GM12878 (cell line): ENCODE data around the gene INO80. TPM values are rescaled to one million over a fixed set of nuclear protein-coding genes. Genes with fewer than 3 reads are reported as not detected.
"Not testable (repeated sequence)": the region's sequence is repeated elsewhere in the genome, so short reads cannot be mapped to it uniquely, and the experiment has no call there.

Experiments
- ATAC-seq: fragments of 200-7000 bp; cut with Tn5 transposase; 3 replicates; pipeline ENCODE4 v1.9.1; 2020; ENCODE audit warnings: mild to moderate bottlenecking, moderate library complexity
- BruUV-seq: library from RNA; stranded (reverse); fragments of 400-500 nt; replicated peaks from 2 replicates; lab custom pipeline; 2021; lab: Mats Ljungman, UMichigan
- CTCF ChIA-PET: fragments of 300-600 bp; sonication (Branson Sonifier 250); formaldehyde crosslinking; extraction: SDS; loops from one replicate; lab custom pipeline; 2021; ENCODE audit warnings: inconsistent platforms; lab: Yijun Ruan, JAX
- POLR2A ChIA-PET: fragments of 350-600 bp; formaldehyde crosslinking; extraction: SDS; loops from one replicate; lab custom pipeline; 2021; ENCODE audit warnings: inconsistent platforms; lab: Charles Lee
- RAD21 ChIA-PET: fragments of 300-600 bp; sonication (Branson Sonifier 250); formaldehyde crosslinking; loops from one replicate; lab custom pipeline; 2023; ENCODE audit warnings: antibody characterized with exemption; ENCODE audit not compliant: unreplicated experiment; lab: Charles Lee
- SMC1A ChIA-PET: fragments of 300-600 bp; sonication (Branson Sonifier 250); formaldehyde crosslinking; loops from one replicate; lab custom pipeline; 2023; ENCODE audit not compliant: unreplicated experiment, uncharacterized antibody; lab: Charles Lee
- DNase-seq: peaks from one replicate; pipeline ENCODE4 v3.0.0-alpha.2; 2011; ENCODE audit warnings: low read depth, low spot score
- FAIRE-seq: peaks from 3 replicates; lab custom pipeline; 2011; peaks lifted over from hg19 to GRCh38; lab: Jason Lieb, UNC
- H2AFZ ChIP-seq: 2 replicates; pipeline ENCODE4 v1.6.0; 2011; ENCODE audit warnings: low read depth, low read length, control low read depth; ENCODE audit not compliant: control insufficient read depth
- H3K27ac ChIP-seq: 2 replicates; pipeline ENCODE4 v1.5.1; 2011; ENCODE audit warnings: control low read depth; ENCODE audit not compliant: control insufficient read depth, insufficient read depth
- H3K27me3 ChIP-seq, 2 experiments: replicated peaks in 1 of 2; 2 replicates each; pipeline versions ENCODE4 v1.6.0 to v1.6.1; 2011; ENCODE audit warnings: low read length in 1 of 2; ENCODE audit not compliant: control insufficient read depth in 2 of 2, insufficient read depth in 2 of 2
- H3K36me3 ChIP-seq, 2 experiments: 2 replicates each; pipeline ENCODE4 v1.5.1; 2011; ENCODE audit warnings: low read length in 1 of 2; ENCODE audit not compliant: control insufficient read depth in 2 of 2, insufficient read depth in 2 of 2
- H3K4me1 ChIP-seq: 2 replicates; pipeline ENCODE4 v1.6.1; 2011; ENCODE audit warnings: mild to moderate bottlenecking, low read length, moderate library complexity, mixed read lengths; ENCODE audit not compliant: control insufficient read depth, insufficient read depth
- H3K4me2 ChIP-seq: 2 replicates; pipeline ENCODE4 v1.6.0; 2011; ENCODE audit warnings: control low read depth; ENCODE audit not compliant: control insufficient read depth, insufficient read depth
- H3K4me3 ChIP-seq: fragments of 200-600 bp; sonication (generic); 2 replicates; pipeline ENCODE4 v1.5.1; 2016
- H3K79me2 ChIP-seq: 2 replicates; pipeline ENCODE4 v1.6.0; 2011; ENCODE audit warnings: low read length; ENCODE audit not compliant: control insufficient read depth, insufficient read depth
- H3K9ac ChIP-seq: 2 replicates; pipeline ENCODE4 v1.8.0; 2011; ENCODE audit warnings: low read length, control low read depth, mixed read lengths; ENCODE audit not compliant: control insufficient read depth, insufficient read depth
- H3K9me3 ChIP-seq: replicated peaks from 3 replicates; pipeline ENCODE4 v1.5.1; 2011; ENCODE audit warnings: mild to moderate bottlenecking, low read length; ENCODE audit not compliant: control insufficient read depth, insufficient read depth
- H4K20me1 ChIP-seq: 2 replicates; pipeline ENCODE4 v1.6.0; 2011; ENCODE audit not compliant: control insufficient read depth, insufficient read depth
- CEBPB ChIP-seq, 2 experiments: fragments of 150-350 bp in 1 of 2; IDR thresholded peaks; 2 replicates each; pipeline ENCODE4 v1.6.1; 2012 to 2014; ENCODE audit warnings: low read depth in 2 of 2, low read length in 2 of 2, borderline replicate concordance in 1 of 2, inconsistent platforms in 1 of 2
- FOXK2 ChIP-seq: fragments of 450-650 bp; IDR thresholded peaks from 2 replicates; pipeline ENCODE4 v1.6.1; 2017; ENCODE audit warnings: mild to moderate bottlenecking, moderate library complexity
- GATAD2B ChIP-seq: fragments of 450-650 bp; conservative IDR thresholded peaks from 2 replicates; pipeline ENCODE4 v1.6.1; 2017; ENCODE audit warnings: low read depth, mild to moderate bottlenecking, moderate library complexity
- RB1 ChIP-seq: fragments of 450-650 bp; formaldehyde crosslinking; IDR thresholded peaks from 2 replicates; pipeline ENCODE4 v1.6.1; 2017; ENCODE audit warnings: mild to moderate bottlenecking, borderline replicate concordance
- SP1 ChIP-seq: IDR thresholded peaks from one replicate; pipeline ENCODE4 v1.6.1; 2011; ENCODE audit warnings: low read depth, low read length
- TBL1XR1 ChIP-seq: IDR thresholded peaks from 2 replicates; pipeline ENCODE4 v1.6.1; 2012; ENCODE audit warnings: low read depth, low read length, improper control_type of control experiment
- WRNIP1 ChIP-seq: IDR thresholded peaks from 2 replicates; pipeline ENCODE4 v1.6.1; 2011; ENCODE audit warnings: low read depth, low read length, improper control_type of control experiment, borderline replicate concordance
- ZNF24 ChIP-seq: fragments of 450-650 bp; IDR thresholded peaks from 2 replicates; pipeline ENCODE4 v1.6.1; 2017; ENCODE audit warnings: antibody characterized with exemption, mild to moderate bottlenecking
- WGBS: methylation state at CpG from one replicate; pipeline ENCODE4 v1.1.6; 2016; ENCODE audit warnings: low lambda C conversion rate; ENCODE audit not compliant: insufficient replicate concordance, insufficient coverage; ENCODE audit errors: missing lambda C conversion rate; 5-methylcytosine and 5-hydroxymethylcytosine counted together
- in situ Hi-C: fragments of 300-500 bp; cut with MboI; formaldehyde crosslinking; loops from 9 replicates; pipeline ENCODE4 v1.14.3; 2018; ENCODE audit warnings: mixed read lengths
- intact Hi-C: fragments of 100-400 bp; cut with micrococcal nuclease; formaldehyde crosslinking; loops from one replicate; pipeline ENCODE4 v1.14.2; 2022; ENCODE audit not compliant: unreplicated experiment
- polyA plus RNA-seq, 11 experiments: library from polyadenylated mRNA; depleted of rRNA in 4 of 11; unstranded in 6 of 11; stranded (reverse) in 5 of 11; fragments of >200 nt; fragmentation: Nextera tagmentation in 4 of 11; fragmentation: Illumina TruSeq in 1 of 11; extraction: Ambion mirVana in 4 of 11; extraction: Trizol in 1 of 11; gene quantifications; 1 replicate in 1 of 11; 2 replicates in 10 of 11; pipeline versions ENCODE4 v1.2.1 to v1.2.3, GENCODE V29; 2011 to 2016; ENCODE audit warnings: inconsistent platforms in 2 of 11, missing spikeins in 2 of 11, low read depth in 1 of 11
- total RNA-seq, 4 experiments: library from RNA; depleted of rRNA in 3 of 4; stranded (reverse); fragments of >200 nt in 3 of 4; fragmentation: Illumina TruSeq in 1 of 4; extraction: Trizol in 1 of 4; gene quantifications; 2 replicates each; pipeline versions ENCODE4 v1.2.1 to v1.2.3, GENCODE V29; 2013 to 2021
- TF ChIP-seq, protein P1 (sequence below): IDR thresholded peaks from 2 replicates; pipeline ENCODE4 v1.6.1; 2011; ENCODE audit warnings: borderline replicate concordance, low read depth, mild to moderate bottlenecking, moderate library complexity, mixed read lengths, low read length; ENCODE audit not compliant: insufficient read depth; ENCODE audit errors: extremely low read length
- TF ChIP-seq, protein P2 (sequence below): IDR thresholded peaks from 2 replicates; pipeline ENCODE4 v1.6.1; 2012; ENCODE audit warnings: low read depth, low read length, improper control_type of control experiment
- TF ChIP-seq, protein P3 (sequence below): fragments of 450-650 bp; IDR thresholded peaks from 2 replicates; pipeline ENCODE4 v1.6.1; 2017; ENCODE audit warnings: mild to moderate bottlenecking

INO80 gene
- total and polyA plus RNA-seq, 10 of the 15 experiments (the other 5 are each of a cell fraction or from before 2014, with no cell fraction given): 4.5 to 25.0 (median 14.2) TPM

DNA sequence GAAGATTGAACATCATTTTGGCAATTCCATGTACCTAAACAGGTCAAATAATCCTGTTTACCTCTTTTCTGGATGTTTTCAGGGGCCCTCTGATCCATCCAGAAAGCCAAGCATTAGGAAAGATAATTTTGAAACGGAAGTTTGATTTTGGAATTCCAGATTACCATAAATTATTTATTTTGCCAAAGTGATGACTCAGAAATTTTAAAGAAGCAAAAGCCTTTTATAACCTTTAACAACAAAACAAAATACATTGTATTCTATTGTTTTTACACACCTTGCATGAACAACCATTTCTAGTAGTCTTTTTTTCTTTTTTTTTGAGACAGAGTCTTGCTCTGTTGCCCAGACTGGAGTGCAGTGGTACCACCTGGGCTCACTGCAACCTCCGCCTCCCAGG lies 32.0 kb upstream of the INO80 start (continued):
- TF ChIP-seq, protein P1, sequence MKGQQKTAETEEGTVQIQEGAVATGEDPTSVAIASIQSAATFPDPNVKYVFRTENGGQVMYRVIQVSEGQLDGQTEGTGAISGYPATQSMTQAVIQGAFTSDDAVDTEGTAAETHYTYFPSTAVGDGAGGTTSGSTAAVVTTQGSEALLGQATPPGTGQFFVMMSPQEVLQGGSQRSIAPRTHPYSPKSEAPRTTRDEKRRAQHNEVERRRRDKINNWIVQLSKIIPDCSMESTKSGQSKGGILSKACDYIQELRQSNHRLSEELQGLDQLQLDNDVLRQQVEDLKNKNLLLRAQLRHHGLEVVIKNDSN: no peak
- TF ChIP-seq FOXK2 (no peak), GATAD2B (no peak), RB1 (no peak), ZNF24 (no peak)

DNA sequence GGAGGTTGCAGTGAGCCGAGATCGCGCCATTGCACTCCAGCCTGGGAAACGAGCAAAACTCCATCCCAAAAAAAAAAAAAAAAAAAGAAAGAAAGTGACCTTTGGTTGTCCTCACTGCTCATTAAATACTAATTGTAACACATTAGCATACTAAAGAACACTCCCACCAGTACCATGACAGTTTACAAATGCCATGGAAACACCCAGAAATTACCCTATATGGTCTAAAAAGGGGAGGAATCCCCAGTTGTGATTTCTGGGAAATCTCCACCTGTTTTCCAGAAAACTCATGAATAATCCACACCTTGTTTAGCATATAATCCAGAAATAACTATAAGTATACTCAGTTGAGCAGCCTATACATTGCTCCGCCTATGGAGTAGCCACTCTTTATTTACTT lies 23.5 kb upstream of the INO80 start:
- CTCF ChIA-PET: no interaction called here
- intact Hi-C loops: no loop called here
- H3K9me3 ChIP-seq: no peaks in the 10 kb centered on the region
- H3K4me1 ChIP-seq: no peaks in the 10 kb centered on the region
- no peaks in the 10 kb centered on the region for H4K20me1 ChIP-seq
- DNase-seq (no peak), ATAC-seq (no peak), FAIRE-seq (no peak)
- TF ChIP-seq, protein P2, sequence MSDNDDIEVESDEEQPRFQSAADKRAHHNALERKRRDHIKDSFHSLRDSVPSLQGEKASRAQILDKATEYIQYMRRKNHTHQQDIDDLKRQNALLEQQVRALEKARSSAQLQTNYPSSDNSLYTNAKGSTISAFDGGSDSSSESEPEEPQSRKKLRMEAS: no peak
- TF ChIP-seq CEBPB (IDR thresholded peaks at IDR 0.05; ENCODE audit: borderline replicate concordance in 1 of 2, low read depth in 2 of 2, low read length in 2 of 2) (no peak), WRNIP1 (no peak), SP1 (no peak), TBL1XR1 (no peak)
- TF ChIP-seq, protein P3, sequence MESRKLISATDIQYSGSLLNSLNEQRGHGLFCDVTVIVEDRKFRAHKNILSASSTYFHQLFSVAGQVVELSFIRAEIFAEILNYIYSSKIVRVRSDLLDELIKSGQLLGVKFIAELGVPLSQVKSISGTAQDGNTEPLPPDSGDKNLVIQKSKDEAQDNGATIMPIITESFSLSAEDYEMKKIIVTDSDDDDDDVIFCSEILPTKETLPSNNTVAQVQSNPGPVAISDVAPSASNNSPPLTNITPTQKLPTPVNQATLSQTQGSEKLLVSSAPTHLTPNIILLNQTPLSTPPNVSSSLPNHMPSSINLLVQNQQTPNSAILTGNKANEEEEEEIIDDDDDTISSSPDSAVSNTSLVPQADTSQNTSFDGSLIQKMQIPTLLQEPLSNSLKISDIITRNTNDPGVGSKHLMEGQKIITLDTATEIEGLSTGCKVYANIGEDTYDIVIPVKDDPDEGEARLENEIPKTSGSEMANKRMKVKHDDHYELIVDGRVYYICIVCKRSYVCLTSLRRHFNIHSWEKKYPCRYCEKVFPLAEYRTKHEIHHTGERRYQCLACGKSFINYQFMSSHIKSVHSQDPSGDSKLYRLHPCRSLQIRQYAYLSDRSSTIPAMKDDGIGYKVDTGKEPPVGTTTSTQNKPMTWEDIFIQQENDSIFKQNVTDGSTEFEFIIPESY: no peak
- no TSS peak for BruUV-seq
- no peaks in the 10 kb centered on the region for H3K27me3 ChIP-seq
- H3K27ac ChIP-seq: no peak overlapping the region
- in situ Hi-C loops: no loop called here
- no peak overlapping the region for H3K9ac ChIP-seq
- RAD21 ChIA-PET: no interaction called here
- no peaks in the 10 kb centered on the region for H3K36me3 ChIP-seq
- H3K79me2 ChIP-seq: no peaks in the 10 kb centered on the region
- 83% methylated on average over 4 of the region's 5 CpGs for WGBS
- H3K4me2 ChIP-seq: no peak overlapping the region
- SMC1A ChIA-PET: interaction anchor here (1.5 kb wide), 1 partner anchor 11 kb away, joined by 4 read pairs; no protein-coding TSS in a partner anchor
- no peak overlapping the region for H2AFZ ChIP-seq
- POLR2A ChIA-PET: no interaction called here
- H3K4me3 ChIP-seq: no peak overlapping the region

DNA sequence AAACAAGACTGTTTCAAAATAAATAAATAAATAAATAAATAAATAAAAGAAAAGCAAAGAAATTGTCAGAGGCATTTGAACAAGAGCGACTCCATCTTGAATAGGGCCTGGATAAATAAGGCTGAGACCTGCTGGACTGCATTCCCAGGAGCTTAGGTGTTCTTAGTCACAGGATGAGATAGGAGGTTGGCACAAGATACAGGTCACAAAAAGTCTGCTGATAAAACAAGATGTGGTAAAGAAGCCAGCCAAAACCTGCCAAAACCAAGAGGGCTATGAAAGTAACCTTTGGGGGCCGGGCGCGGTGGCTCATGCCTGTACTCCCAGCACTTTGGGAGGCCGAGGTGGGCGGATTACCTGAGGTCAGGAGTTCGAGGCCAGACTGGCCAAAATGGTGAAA lies 23.0 kb upstream of the INO80 start:
- H2AFZ ChIP-seq, BruUV-seq, ATAC-seq, in situ Hi-C loops, CTCF ChIA-PET, H3K9me3 ChIP-seq, RAD21 ChIA-PET, FAIRE-seq, H3K4me1 ChIP-seq, H4K20me1 ChIP-seq, intact Hi-C loops, H3K27ac ChIP-seq, H3K4me3 ChIP-seq, H3K79me2 ChIP-seq, H3K27me3 ChIP-seq, H3K4me2 ChIP-seq, DNase-seq, SMC1A ChIA-PET, H3K36me3 ChIP-seq, H3K9ac ChIP-seq, POLR2A ChIA-PET: not testable (repeated sequence)
- 65% methylated on average over 7 of the region's 7 CpGs for WGBS
